Upper lobe of left lung (tissue), 4 donors: ENCODE data around the gene ARHGAP8.

Experiments used
- POLR2AphosphoS5 ChIP-seq, 2 donors: sonication (generic); formaldehyde crosslinking; IDR thresholded peaks; one replicate each; pipeline ENCODE4 v1.5.1; 2017; ENCODE audit warnings: antibody characterized with exemption in 2 of 2
- TF ChIP-seq, protein P1 (sequence below), 6 experiments: fragments of 450-650 bp in 4 of 6; fragments of 200-600 bp in 2 of 6; sonication (generic) in 2 of 6; IDR thresholded peaks; one replicate each; pipeline ENCODE4 v1.5.1; 2016 to 2019; ENCODE audit warnings: antibody characterized with exemption in 6 of 6

DNA sequence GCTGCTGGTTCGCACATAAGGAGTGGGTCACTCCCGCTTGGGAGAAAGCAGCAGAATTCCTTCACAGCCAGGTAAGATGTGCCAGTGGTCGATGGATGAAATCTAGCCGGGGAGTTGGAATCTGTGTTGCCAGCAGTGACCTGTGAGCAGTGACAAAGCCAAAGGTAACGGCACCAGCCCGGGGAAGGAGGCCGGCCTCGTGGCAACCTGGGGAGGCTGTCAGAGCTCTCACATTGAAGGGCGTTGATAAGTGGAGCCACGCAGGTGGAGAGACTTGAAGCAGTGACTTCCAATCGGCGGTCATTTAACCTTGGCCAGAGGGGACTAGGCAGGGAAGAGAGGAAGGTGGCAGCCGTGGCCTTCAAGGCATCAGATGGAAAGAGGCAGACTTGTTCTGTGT lies 58.8 kb downstream of the ARHGAP8 start:
- TF ChIP-seq, protein P1, sequence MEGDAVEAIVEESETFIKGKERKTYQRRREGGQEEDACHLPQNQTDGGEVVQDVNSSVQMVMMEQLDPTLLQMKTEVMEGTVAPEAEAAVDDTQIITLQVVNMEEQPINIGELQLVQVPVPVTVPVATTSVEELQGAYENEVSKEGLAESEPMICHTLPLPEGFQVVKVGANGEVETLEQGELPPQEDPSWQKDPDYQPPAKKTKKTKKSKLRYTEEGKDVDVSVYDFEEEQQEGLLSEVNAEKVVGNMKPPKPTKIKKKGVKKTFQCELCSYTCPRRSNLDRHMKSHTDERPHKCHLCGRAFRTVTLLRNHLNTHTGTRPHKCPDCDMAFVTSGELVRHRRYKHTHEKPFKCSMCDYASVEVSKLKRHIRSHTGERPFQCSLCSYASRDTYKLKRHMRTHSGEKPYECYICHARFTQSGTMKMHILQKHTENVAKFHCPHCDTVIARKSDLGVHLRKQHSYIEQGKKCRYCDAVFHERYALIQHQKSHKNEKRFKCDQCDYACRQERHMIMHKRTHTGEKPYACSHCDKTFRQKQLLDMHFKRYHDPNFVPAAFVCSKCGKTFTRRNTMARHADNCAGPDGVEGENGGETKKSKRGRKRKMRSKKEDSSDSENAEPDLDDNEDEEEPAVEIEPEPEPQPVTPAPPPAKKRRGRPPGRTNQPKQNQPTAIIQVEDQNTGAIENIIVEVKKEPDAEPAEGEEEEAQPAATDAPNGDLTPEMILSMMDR (IDR thresholded peaks at IDR 0.05): no peak
- no peak for TF ChIP-seq POLR2AphosphoS5 (IDR thresholded peaks at IDR 0.05)
